Metanephros (tissue), 1 donor: ENCODE measurements around the gene ZNF441. TPM values are rescaled to one million over a fixed set of nuclear protein-coding genes. Genes with fewer than 3 reads are reported as not detected.

Experiments
- total RNA-seq: library from RNA; depleted of rRNA; stranded (reverse); fragments of >200 nt; gene quantifications from one replicate; pipeline ENCODE4 v1.2.3, GENCODE V29; 2014

ZNF441 gene
- 23.7 TPM for total RNA-seq

GRCh38 chr19:11766597-11767591 is at the start of gene ZNF441:
Gene ZNF441 (plus strand): TSS chr19:11767000. CDS start chr19:11767194, 194 bp downstream.

DNA sequence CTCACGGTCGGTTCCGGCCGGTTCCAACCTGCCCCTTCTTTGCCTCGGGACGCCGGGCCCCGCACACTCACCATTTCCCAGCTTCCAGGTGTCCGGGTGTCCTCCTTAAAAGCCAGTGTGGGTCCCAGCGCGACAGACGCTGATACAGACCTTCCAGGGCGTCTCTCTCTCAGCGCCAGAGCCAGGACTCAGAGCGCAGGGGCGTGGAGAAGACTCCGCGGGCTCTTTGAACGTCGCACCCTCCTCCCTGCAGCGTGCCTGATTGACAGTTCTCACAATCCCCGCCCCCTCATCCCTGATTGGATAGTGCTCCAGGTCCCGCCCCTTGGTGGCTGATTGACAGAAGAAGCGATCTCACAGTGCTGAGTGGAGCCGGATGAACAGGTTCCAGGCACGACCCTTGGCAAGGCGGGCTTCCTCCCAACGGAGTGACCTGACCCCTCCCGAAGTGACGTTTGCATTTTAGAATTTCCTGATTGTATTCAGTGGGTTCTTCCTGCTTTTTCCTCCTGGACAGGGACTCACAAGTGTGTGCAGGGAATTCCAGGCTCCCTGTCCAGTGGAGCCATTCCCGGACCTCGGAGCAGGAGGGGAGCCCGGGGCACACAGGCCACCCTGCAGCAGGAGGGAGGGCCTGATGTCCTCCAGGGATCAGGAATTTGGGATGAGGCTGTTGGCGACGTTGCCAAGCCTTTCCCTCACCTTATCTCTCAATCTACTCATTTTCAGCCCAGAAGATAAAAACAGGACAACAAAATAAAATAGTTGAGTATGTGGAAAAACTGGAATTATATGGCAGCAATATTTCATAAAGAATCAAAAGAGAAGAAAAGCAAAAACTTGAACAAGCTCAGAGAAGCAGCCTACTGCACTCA is 27.8 kb upstream of the ZNF441 start, which contains the start of gene ZNF823:
Gene ZNF823, minus strand, starts transcription at position 201 of the 875 bp plus-strand sequence. Its CDS starts 127 bp downstream, at position 74.

DNA sequence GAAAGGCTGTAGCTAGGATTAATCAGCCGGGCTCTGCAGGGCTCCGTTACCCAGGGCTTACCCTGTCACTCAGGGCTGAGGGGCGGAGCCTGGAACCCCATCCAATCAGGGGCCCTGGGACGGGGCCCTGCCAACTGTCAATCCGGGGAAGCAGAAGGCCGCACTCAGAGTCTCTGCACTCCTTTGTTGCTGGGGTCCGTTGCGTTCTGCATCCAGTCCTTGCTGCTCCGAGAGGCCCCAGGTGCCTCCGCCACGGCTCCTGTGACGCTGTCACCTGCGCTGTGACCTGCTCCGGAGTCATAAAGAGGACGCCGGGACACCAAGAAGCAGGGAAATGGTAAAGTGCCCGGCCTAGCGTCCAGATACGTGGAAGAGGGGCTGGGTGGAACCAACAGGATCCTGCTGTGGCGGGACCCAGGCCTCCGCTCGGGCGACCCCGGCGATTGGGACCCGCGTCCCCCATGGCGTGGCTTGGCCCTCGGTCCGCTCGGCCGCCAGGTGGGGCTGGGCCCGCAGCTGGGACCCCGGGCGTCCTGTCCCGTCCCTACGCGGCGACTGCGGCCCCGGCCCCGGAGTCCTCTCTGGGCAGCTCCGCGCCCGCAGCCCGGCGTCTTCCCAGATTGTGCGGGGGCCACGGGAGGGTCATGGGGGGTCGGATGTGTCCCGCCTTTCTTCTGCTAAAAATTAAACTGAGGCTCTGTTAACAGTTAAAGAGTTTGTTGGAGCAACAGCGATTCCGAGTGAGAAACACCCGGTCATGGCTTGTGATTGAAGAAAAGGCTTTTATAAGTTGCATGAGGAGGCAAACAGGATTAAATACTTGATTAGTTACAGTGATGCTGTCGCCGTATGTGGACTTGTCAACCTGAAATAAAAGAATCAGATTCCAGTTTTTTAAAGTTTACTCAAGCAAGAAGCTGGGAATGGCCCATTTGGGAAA is 31.9 kb downstream of the ZNF441 start, which contains the start of gene ZNF491:
Gene ZNF491, plus strand, starts transcription at position 133 of the 940 bp plus-strand sequence. CDS start 7,431 bp downstream, outside the sequence.

DNA sequence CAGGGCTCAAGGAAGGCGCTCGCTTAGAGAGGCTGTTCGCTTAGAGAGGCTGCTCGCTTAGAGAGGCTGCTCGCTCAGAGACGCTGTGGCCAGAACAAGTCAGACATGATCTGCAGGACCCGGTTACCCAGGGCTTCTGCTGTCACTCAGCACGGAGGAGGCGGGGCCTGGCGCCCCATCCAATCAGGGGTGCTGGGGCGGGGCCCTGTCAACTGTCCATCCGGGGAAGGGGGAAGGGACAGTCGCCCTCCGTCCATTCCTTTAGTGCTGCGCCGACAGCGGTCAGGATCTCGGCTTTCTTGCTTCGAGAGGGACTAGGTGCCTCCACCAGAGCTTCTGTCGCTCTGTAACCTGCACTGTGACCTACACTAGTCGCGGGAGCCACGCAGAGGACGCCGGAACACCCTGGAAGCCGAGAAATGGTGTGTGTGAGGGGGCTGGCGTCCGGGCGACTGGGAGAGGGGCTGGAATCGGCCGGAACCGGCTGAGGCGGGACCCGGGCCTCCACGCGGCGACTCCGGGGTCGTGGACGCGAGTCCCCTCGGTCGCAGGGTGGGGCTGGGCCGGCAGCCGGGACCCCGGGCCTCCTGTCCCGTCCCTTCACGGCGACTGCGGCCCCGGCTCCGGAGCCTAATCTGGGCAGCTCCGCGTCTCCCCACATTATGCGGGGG is 47.4 kb downstream of the ZNF441 start, which contains the start of gene ZNF440:
Gene ZNF440, plus strand, starts transcription at position 245 of the 671 bp plus-strand sequence. Its CDS starts 175 bp downstream, at position 420.

Other genes with a start within 250 kb of the ZNF441 start
- 49.9 TPM for gene ECSIT, start 237.9 kb upstream of the ZNF441 start, total RNA-seq
- 8.5 TPM for gene CNN1, start 228.1 kb upstream of the ZNF441 start, total RNA-seq
- 24.9 TPM for gene ELOF1, start 207.8 kb upstream of the ZNF441 start, total RNA-seq
- gene ACP5, start 189.4 kb upstream of the ZNF441 start, total RNA-seq, result 10.0 TPM
- gene ZNF627, start 169.5 kb upstream of the ZNF441 start, total RNA-seq, result 33.2 TPM
- gene ZNF823, start 28.1 kb upstream of the ZNF441 start, total RNA-seq, result 15.2 TPM
- 3.8 TPM for gene ZNF491, start 31.5 kb downstream of the ZNF441 start, total RNA-seq
- 17.0 TPM for gene ZNF440, start 47.3 kb downstream of the ZNF441 start, total RNA-seq
- gene ZNF439, start 81.7 kb downstream of the ZNF441 start, total RNA-seq, result 15.8 TPM
- 23.3 TPM for gene ZNF69, start 120.8 kb downstream of the ZNF441 start, total RNA-seq
- 15.2 TPM for gene ZNF700, start 158.1 kb downstream of the ZNF441 start, total RNA-seq
- gene ZNF763, start 198.0 kb downstream of the ZNF441 start, total RNA-seq, result 8.5 TPM